ENCODE results near the gene PTRHD1.
A peak's percentile ranks its signal among the peaks of the same experiment; 100 is the strongest.
"Not testable (repeated sequence)": the region's sequence is repeated elsewhere in the genome, so short reads cannot be mapped to it uniquely, and the experiment has no call there.

Gene PTRHD1, protein sequence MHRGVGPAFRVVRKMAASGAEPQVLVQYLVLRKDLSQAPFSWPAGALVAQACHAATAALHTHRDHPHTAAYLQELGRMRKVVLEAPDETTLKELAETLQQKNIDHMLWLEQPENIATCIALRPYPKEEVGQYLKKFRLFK

DNA sequence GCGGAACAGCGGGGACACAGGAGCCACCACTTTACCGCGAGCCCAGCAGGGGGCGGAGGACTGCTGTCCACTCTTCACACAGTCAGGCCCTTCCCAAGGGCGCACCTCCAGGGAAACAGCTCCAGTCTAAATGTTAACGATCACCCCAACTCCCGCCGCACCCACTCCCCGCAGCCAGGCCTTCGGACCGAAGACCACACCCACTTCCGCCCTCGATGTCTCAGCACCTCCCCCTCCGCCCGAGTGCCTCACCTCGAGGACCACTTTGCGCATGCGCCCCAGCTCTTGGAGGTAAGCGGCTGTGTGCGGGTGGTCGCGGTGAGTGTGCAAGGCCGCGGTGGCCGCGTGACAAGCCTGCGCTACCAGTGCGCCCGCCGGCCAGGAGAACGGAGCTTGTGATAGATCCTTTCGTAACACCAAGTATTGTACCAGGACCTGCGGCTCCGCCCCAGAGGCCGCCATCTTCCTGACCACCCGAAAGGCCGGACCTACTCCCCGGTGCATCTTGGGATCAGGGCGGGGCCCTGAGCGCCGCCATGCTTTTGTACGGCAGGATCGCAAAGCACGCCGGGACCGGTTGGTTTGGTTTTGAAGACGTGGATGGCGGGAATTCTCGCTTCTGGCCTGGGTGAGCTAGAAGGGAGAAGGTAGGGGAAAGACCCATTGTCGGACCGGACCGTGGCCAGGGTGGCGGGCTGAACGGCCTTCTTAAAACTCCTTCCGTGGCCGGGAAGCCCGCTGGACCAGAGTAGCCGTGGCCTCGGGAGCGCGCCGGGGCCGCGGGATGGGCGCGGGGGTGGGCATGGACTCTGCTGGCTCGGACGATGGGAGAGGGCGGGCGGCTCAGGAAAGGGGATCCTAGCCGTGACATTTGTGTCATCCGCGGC, at the start of gene PTRHD1, which contains the start of gene CENPO:
TSS of gene PTRHD1 (minus strand) at position 518 of the 887 bp plus-strand sequence. CDS start at position 504, 14 bp downstream.
TSS of gene CENPO (plus strand) at position 552 of the 887 bp plus-strand sequence. CDS start 495 bp downstream, outside the sequence.
- DNase-seq (ENCODE audit: low read depth): peak; percentile 99

DNA sequence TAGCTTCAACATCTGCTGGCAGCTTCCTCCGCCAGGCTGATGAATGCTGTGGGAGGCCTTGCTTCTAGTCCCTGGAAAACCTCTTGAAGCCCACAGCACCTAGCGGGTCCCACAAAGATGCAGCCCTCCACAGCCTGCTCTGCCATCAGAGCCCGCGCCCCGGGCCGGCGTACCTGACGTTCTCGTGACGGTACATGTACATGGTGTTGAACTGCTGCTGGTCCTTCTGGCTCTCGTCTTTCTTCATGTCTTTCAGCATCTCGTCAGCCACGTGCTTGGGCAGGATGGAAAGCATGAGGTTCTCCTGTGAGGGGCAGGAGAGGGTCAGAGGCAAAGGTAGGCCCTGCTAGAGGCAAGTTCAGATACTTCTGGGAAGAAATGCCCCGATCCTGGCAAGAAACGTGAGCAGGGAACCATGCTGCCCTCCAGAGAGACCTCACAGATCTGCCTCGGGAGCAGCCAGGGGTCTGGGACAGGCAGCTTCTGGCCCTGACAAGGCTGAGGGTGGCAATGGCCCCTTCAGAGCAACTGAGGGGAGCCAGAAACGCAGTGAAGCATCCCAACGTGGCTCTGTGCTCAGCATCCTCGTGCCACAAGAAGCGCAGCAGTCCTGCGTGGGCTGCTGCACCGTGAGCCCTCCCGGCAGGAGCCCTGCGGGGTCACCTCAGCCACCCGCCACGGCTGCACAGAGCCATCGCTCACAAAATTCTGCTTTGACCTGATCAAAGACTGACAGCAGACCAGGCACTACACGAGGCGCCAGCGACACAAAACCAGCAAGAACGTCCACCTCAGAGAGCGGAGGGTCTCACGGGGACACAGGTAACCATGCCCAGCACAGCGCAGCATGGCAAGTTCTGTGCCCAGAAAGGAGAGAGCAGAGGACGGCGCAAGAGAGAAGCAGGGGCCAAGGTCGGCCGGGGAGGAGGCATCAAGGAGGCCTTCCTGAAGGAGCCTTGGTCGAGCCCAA, 49.2 kb upstream of the PTRHD1 start:
- no peak for DNase-seq (ENCODE audit: low read depth)

DNA sequence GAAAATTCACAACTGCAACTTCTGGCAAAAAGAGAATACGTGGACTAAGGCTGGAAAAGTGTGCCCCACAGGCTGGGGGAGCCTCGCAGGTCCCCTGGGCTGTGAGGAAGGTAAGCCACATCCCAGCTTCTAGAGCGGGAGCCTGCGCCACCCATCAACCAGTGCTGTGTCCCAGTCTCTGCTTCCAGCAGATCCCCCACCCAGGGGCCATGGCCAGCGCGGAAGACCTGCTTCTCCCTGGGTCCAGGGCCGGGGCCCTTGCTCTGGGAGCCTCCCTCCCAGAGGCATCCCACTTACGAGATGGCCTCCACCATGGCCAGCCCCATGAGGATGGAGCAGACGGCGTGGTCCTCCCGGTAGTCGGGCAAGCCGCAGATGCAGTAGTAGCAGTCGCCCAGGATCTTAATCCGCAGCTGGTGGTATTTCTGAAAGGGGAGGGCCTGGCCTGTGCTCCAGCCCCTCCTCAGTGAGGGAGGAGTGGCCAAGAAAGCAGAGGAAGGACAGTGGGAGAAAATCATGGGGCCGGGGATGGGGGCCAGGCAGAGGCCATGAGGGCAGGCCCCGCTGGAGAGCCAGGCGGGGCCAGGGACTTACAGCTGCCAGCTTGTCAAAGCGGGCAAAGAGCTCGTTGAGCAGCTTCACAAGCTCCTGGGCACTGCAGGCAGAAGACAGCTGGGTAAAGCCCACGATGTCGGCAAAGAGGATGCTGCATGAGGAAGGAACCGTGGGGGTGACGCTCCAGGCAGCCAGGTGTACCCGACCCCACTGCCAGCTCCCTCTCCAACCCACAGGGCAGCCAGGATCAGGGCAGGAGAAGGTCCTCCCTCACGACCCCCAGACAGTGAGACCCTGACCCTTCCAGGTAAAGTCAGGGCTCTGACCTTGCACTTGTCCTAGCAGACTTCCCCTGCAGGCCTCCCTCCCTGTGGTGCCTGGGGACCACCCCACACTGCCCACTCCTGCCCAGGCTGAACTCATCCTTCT, 48.1 kb upstream of the PTRHD1 start:
- DNase-seq (ENCODE audit: low read depth): no peak

DNA sequence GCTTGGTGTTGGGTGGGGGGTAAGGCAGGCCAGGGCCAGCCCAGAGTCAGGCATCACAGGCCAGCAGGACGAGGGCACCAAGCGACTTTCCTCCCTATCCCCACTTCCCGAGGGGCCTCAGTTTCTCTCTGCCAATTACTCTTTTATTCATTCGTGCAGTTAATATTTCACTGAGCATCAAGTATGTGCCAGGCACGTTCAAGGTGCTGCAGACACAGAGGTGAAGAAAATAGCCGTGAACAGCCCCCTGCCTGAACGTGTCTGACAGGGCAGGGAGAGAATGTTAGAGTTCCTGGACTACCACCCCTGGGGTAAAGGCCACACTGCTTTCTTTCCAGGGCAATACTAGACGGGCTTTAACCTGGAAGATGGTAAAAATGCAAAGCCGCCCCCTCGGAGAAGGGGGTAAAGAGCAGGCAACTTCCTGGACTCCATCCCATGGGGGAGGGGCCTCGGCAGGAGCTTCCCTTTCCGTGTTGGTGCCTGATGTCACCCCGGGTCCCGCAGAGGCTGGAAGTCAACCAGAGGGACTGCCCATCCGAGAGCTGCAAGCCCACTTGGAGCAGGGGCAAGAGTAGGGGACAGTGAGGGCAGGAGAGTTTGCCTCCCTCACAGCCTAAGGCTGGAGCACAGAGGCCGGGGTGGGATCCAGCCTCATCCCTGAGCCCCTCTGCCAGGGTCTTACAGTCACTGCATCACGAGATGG, 47.1 kb upstream of the PTRHD1 start:
- DNase-seq (ENCODE audit: low read depth): no peak

DNA sequence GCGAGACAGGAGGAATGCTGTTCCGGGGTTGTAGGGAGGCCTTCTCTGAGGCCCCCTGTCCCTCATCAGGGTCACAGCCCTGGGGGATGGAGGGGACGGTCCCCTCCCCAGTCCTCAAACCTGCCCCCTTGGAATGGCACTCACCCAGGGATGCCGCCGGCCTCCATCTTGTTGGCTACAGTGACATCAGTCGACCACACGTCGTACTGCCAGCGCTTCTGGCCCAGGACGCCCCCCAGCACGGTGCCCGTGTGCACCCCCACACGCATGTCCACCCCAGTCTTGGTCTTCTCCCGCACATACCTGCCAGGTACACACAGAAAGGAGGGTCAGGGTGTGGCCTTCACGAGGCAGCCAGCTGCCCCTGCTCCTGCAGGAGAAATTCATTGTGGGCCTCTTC, 46.5 kb upstream of the PTRHD1 start:
- no peak for DNase-seq (ENCODE audit: low read depth)

DNA sequence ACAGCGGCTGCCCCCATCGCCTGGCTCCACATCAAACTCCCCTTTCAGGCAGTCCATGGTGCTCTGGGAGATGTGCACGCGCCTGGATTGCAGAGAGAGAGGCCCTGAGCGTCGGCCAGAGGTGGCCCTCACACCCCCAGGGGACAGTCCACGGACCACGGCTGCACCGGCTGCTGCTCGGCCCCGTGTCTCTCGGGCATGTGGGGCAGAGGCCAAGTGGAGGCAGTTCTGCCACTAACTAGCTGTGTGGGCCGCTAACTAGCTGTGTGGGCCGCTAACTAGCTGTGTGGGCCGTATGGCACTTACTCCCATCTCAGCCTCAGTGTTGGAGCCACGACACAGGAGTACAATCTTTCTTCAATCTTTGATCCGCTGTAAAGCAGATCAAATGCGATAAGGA, 45.4 kb upstream of the PTRHD1 start:
- DNase-seq (ENCODE audit: low read depth): no peak

DNA sequence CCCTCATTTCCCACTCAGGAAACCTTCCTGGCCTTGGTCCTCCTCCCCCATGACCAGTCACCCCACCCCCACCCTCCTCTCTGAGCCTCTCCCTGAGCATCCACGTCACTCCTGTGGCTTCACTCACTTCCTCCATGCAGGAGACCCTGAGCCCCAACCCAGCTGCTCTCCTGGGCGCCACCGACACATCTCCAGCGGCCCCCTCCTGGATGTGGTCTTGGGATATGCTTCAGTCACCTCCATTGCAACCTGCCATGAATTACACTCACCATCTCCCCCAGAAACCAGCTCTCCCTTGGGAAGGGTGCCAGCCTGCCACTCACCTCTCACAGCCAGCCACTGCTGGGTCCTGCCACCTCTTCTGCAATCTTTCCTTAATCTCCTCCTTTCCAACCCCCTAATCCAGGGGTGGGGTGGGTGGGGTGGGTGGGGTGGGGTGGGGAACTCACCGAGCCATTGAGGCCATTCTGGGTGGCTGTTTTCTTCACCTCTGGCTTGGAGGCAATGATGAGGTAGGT, 44.9 kb upstream of the PTRHD1 start:
- DNase-seq (ENCODE audit: low read depth): no peak

DNA sequence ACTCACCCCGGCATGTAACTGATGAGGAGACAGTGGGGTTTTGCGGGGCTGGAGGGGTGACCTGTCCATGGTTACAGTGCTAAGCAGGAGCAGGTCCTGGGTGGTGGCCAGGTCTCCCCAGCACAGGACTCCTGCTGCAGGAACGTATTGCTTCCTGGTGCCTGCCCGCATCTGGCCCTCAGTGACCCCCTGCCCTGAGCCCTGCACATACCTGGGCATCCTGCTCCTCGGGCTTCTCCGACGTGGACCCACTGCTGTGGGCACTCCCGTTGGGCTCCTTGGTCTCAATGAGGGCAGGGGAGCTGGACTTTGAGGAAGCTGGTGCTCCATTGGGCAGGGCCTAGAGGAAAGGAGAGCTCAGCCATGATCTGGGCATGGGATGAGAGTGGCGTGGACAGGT, 43.5 kb upstream of the PTRHD1 start:
- DNase-seq (ENCODE audit: low read depth): no peak

DNA sequence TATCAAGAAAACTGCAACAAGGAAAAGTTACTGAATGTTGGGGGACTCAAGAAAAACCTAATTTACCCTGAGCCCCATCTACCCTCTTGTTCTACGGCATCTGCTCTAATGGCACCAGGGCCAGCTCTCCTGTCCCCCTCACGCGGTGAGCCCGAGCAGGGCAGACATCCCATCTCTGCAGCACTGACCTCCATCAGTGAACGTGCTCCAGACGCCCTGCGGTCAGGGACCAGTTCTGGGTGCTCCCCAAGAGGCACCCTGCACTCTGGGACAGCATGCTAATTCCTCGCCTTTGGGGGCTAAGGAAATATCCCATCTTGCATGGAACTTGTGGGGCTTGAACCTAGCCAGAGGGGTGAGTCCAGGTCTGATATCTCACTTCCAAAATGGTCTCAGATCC, 43.0 kb upstream of the PTRHD1 start:
- no peak for DNase-seq (ENCODE audit: low read depth)

DNA sequence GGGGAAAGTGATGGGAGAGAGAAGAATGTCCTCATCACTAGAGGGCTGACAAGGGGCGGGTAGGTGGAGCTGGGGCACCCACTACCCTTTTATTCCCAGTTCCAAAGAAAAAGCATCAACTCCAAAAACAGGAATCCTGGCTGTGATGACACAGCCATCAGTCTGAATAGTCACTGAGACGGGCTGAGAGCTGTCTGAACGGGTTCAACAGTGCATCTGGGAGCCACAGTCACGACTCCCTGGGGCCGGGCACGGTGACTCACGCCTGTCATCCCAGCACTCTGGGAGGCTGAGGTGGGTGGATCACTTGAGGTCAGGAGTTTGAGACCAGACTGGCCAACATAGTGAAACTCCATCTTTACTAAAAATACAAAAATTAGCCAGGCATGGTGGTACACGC, 42.2 kb upstream of the PTRHD1 start:
- DNase-seq (ENCODE audit: low read depth): not testable (repeated sequence)

DNA sequence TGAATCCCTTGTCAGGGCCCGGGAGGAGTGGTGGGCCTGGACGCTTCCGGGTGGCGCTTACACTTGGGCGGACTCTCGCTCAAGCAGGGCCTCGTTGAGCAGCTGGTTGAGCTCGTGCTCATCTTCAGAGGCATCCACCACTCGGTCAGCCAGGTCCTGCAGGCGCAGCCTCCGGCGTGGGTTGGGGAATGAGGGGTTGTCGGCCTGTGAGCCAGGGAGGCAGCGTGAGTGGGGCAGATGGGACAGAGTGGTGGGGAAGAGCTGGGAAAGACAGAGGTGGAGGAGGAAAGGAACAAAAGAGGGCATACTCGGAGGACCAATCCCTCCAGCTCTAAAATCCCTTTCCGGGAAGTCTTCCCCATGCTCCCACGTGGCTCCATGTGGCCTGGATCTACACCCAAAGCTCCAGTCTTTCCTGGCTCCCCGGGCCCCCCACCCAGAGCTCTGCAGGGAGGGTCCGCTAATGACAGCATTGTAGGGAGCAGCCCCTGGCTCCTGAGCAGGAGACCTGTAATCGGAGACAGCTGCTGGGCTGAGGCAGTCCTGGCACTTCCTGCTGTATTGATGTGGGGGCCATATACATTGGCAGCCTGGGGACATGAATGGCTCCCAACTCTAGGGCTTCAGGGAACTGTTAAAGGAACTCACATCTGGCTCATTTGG, 41.7 kb upstream of the PTRHD1 start:
- DNase-seq (ENCODE audit: low read depth): no peak

DNA sequence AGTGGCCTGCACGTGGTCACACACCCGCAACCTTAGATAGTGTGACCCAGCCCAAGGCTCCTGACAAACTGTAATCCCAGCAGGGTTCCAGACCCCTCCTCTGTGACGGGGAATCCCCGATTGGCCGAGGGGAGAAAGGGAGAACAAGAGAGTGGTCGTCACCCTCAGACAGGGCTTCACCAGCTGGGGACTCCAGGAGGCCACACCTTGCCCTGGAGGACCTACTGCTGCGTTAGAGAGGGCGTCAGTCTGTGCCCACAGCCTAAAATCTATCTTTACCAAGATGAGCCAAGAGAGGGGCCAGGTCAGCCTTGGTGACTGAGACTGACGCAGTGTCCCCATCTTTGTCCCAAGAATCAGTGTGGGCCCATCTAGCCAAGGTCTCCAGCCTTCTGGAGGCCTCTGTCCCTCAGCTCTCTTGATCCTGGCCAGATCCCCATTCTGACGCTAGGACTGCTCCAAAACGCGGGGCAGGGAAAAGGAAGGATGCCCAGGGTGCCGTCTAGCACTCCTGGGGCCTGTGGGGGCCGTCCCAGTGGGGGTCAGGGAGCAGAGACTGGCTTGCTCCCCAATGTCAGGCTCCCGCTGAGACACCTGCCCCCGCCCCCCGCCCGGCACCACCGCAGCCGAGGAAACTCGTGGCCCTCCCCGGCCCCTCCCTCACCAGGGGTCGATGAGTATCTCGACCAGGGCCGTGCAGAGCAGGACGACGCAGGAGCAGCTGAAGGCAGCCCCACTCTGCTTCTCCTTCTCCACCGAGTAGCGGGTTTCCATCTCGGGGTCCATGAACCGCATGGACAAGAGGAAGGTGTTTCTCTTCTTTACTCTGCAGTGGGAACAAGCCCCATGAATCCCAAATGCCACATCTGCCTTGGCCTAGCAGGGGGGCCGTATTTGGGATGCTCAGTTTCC, 40.9 kb upstream of the PTRHD1 start:
- no peak for DNase-seq (ENCODE audit: low read depth)

DNA sequence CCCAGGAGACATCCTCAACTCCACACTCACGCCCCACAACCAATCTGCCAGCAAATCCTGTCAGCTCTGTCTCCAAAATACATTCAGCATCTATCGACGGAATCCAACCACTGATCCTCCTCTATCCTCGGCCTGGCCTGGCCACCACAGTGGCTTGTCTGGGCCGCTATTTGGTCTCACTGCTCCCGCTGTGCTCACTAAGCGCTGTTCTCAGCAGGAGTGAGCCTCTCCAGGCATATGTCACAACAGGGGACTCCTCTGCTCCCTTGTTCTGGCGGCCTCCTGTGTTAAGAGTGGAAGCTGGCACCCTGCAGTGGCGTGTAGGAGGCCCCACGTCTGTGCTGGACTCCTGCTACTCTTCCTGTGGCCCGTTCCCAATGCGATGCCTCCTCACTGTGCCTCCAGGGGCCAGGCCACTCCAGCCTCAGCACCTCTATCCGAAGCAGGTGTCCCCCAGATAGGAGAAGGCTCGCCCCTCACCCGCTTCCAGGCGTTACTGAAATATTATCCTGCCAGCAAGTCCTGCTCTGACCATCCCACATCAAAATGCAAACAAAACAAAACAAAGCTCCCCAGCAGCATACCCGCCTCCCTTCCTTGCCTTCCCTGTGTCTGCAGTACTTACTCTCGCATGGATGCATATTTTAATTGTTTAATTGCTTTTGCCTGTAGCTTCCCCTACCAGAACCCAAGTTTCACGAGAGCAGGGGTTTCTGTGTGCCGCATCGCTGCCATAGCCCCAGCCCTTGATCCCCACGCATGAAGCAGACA, 39.9 kb upstream of the PTRHD1 start:
- DNase-seq (ENCODE audit: low read depth): no peak

DNA sequence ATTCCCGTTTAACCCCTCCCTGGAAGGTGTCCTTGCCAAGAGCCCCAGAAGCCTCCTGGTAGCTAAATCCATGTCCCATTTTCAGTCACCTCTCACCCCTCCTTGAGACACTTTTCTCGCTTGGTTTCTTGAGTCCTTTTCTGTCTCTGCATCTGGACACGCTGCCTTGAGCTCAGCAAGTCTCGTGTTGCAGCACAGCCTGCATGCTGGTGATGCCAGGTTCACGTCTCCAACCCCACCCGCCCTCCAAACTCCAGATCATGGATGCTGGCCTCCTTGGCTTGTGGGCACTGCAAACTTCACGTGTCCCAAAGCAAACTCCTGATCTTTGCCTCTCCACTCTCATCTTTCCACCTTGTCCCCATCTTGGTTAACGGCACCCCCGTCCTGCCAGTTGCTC, 39.3 kb upstream of the PTRHD1 start:
- no peak for DNase-seq (ENCODE audit: low read depth)

DNA sequence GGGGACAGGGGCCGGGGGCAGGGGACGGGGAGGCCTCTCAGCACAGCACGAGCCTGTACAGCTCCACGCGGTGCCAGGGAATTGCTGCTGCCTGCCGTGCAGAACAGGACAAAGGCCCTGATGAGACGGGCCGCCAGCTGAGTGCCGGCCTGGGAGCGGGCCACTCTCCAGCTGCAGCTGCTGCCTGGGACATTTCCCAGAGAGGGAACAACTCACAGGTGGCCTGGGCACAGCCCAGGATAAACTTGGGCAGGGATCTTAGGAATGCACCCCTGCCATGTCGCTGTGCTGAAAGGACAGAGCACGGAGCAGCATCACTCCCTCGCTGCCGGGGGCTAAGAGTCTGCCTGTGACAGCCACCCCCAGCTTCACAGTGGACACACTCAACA, 38.9 kb upstream of the PTRHD1 start:
- DNase-seq (ENCODE audit: low read depth): no peak

DNA sequence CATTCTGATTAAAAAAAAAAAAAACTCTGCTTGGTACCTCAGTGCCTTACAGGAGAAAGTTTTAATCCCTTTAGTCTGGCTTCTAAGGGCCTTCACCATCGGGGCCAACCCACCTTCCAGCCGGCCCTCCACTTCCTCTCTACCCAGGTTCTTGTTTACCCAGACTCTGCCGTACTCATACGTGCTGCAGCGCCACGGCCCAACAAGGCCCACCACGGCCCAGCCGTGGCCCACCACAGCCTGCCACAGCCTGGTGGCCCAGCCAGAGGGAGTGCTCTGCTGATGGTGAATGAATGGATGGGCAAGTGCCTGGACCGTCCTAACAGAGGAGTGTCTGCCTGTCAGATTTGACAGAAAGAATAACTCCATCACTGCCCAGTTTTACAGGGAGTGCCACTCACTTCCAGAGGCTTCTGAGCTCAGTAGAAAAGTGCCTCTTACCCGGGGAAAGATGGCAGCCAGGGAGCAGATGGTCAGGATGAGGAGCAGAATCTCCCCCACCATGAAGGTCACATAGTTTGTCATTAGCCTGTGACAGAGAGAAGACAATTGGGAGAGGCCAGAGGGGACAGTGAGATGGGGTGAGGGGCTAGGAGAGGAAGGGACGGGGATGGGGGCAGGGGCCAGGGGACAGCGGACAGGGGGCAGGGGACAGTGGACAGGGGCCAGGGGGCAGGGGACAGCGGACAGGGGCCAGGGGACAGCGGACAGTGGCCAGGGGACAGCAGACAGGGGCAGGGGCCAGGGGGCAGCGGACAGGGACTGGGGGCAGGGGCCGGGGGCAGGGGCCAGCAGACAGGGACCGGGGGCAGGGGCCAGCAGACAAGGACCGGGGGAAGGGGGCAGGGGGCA, 38.3 kb upstream of the PTRHD1 start:
- DNase-seq (ENCODE audit: low read depth): no peak

DNA sequence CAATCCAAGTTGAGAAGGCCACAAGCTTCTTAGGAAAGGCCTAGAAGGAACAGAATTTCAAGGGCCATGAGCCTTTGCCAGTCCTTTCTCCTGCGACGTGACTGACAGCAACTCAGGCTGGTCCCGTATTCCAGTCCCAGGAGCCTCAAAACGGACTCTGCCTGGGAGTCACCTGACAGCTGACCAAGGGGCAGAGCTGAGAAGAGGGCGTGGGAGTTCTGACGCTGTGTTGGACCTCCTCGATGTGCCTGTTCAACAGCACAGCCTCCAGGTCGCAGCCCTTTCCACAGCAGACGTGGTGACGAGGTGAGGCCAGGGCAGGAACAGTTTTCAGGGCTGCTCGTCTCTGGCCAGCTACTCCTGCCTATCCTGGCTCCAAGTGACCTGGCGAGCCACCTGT, 37.6 kb upstream of the PTRHD1 start:
- no peak for DNase-seq (ENCODE audit: low read depth)
